SK-N-SH (cell line): ENCODE data around the gene SAMD4A. TPM values are rescaled to one million over a fixed set of nuclear protein-coding genes. Genes with fewer than 3 reads are reported as not detected.

Experiments used
- CTCF ChIA-PET: fragments of 300-600, 350-600 bp; formaldehyde crosslinking; extraction: SDS; loops from one replicate; lab custom pipeline; 2021; lab: Yijun Ruan, JAX
- POLR2A ChIA-PET: fragments of 350-600 bp; sonication (Branson Sonifier 250); formaldehyde crosslinking; extraction: SDS; loops from one replicate; lab custom pipeline; 2020; ENCODE audit warnings: antibody characterized with exemption, inconsistent platforms; lab: Yijun Ruan, JAX
- DNase-seq: peaks from one replicate; pipeline ENCODE4 v3.0.0; 2012
- H2AFZ ChIP-seq: fragments of 200-600 bp; sonication (generic); 2 replicates; pipeline ENCODE4 v1.8.1; 2016; ENCODE audit warnings: antibody characterized with exemption, mild to moderate bottlenecking, low read depth
- H3F3A ChIP-seq: fragments of 200-600 bp; sonication (generic); replicated peaks from 2 replicates; pipeline ENCODE3; 2016; ENCODE audit warnings: antibody characterized with exemption, mild to moderate bottlenecking; ENCODE audit not compliant: insufficient read depth
- H3K27ac ChIP-seq, 2 experiments: fragments of 200-500 bp in 1 of 2; fragments of 200-600 bp in 1 of 2; sonication (Bioruptor generic) in 1 of 2; sonication (generic), shearing (Covaris generic) in 1 of 2; 2 replicates each; pipeline versions ENCODE4 v1.5.1 to v1.6.1; 2014 to 2016; ENCODE audit warnings: low read depth in 2 of 2, inconsistent platforms in 1 of 2, low read length in 1 of 2, mild to moderate bottlenecking in 1 of 2, mixed read lengths in 1 of 2
- H3K27me3 ChIP-seq: fragments of 200-600 bp; sonication (generic), shearing (Covaris generic); 2 replicates; pipeline ENCODE4 v1.6.1; 2016; ENCODE audit warnings: mixed run types; ENCODE audit not compliant: insufficient read depth
- H3K36me3 ChIP-seq, 2 experiments: fragments of 200-500 bp in 1 of 2; fragments of 200-600 bp in 1 of 2; sonication (Bioruptor generic) in 1 of 2; sonication (generic) in 1 of 2; replicated peaks in 1 of 2; 2 replicates each; pipeline versions ENCODE3 to v1.5.1; 2014 to 2016; ENCODE audit warnings: low read length in 1 of 2, mild to moderate bottlenecking in 1 of 2; ENCODE audit not compliant: insufficient read depth in 2 of 2, control insufficient read depth in 1 of 2
- H3K4me1 ChIP-seq, 2 experiments: fragments of 200-500 bp in 1 of 2; fragments of 200-600 bp in 1 of 2; sonication (Bioruptor generic) in 1 of 2; sonication (generic), shearing (Covaris generic) in 1 of 2; 2 replicates each; pipeline versions ENCODE4 v1.5.1 to v1.6.1; 2014 to 2016; ENCODE audit warnings: low read depth in 1 of 2, low read length in 1 of 2, mixed run types in 1 of 2; ENCODE audit not compliant: insufficient read depth in 2 of 2, control insufficient read depth in 1 of 2
- H3K4me2 ChIP-seq: fragments of 200-600 bp; sonication (generic), shearing (Covaris generic); 2 replicates; pipeline ENCODE4 v1.6.1; 2017; ENCODE audit warnings: mixed run types
- H3K4me3 ChIP-seq, 2 experiments: fragments of 200-500 bp in 1 of 2; fragments of 200-600 bp in 1 of 2; sonication (Bioruptor generic) in 1 of 2; sonication (generic), shearing (Covaris generic) in 1 of 2; 2 replicates each; pipeline versions ENCODE4 v1.5.1 to v1.8.1; 2014 to 2016; ENCODE audit warnings: low read depth in 2 of 2, inconsistent platforms in 1 of 2, low read length in 1 of 2, mild to moderate bottlenecking in 1 of 2, mixed read lengths in 1 of 2, moderate library complexity in 1 of 2
- H3K79me2 ChIP-seq: fragments of 200-600 bp; sonication (generic); 2 replicates; pipeline ENCODE4 v1.8.1; 2017; ENCODE audit warnings: mild to moderate bottlenecking; ENCODE audit not compliant: insufficient read depth
- H3K9ac ChIP-seq: fragments of 200-600 bp; sonication (generic); 2 replicates; pipeline ENCODE4 v1.6.1; 2017; ENCODE audit warnings: mixed run types
- H3K9me2 ChIP-seq: fragments of 200-600 bp; sonication (generic); 2 replicates; pipeline ENCODE4 v1.6.1; 2017; ENCODE audit warnings: mixed run types
- H3K9me3 ChIP-seq: fragments of 200-600 bp; sonication (generic); 2 replicates; pipeline ENCODE4 v1.6.1; 2017; ENCODE audit warnings: mixed run types, mild to moderate bottlenecking, moderate library complexity
- H4K20me1 ChIP-seq: fragments of 200-600 bp; sonication (generic); 2 replicates; pipeline ENCODE4 v1.6.1; 2017; ENCODE audit warnings: mild to moderate bottlenecking, mixed run types; ENCODE audit not compliant: insufficient read depth
- EP300 ChIP-seq, 2 experiments: IDR thresholded peaks; 2 replicates each; pipeline versions ENCODE4 v1.4.0 to v1.6.1; 2012; ENCODE audit warnings: borderline replicate concordance in 1 of 2, low read depth in 1 of 2, low read length in 1 of 2
- EZH2phosphoT487 ChIP-seq: fragments of 200-600 bp; sonication (generic); IDR thresholded peaks from 2 replicates; pipeline ENCODE4 v1.6.1; 2017; ENCODE audit warnings: low read depth, mixed run types, mild to moderate bottlenecking, antibody characterized with exemption, moderate library complexity, borderline replicate concordance
- FOSL2 ChIP-seq: IDR thresholded peaks from 2 replicates; pipeline ENCODE4 v1.4.0; 2012; ENCODE audit warnings: low read depth, mild to moderate bottlenecking, moderate library complexity, borderline replicate concordance
- FOXJ3 ChIP-seq: sonication (generic); formaldehyde crosslinking; IDR thresholded peaks from 2 replicates; pipeline ENCODE4 v1.5.1; 2020; ENCODE audit warnings: mild to moderate bottlenecking, missing genetic modification reagents
- FOXM1 ChIP-seq: IDR thresholded peaks from 2 replicates; pipeline ENCODE4 v1.4.0; 2012; ENCODE audit warnings: low read depth, mild to moderate bottlenecking
- GABPA ChIP-seq: IDR thresholded peaks from 2 replicates; pipeline ENCODE4 v1.4.0; 2012; ENCODE audit warnings: low read depth, mild to moderate bottlenecking
- MEF2A ChIP-seq: IDR thresholded peaks from 2 replicates; pipeline ENCODE4 v1.4.0; 2012; ENCODE audit warnings: low read depth, borderline replicate concordance
- RXRA ChIP-seq: IDR thresholded peaks from 2 replicates; pipeline ENCODE4 v1.4.0; 2012; ENCODE audit warnings: low read depth, mild to moderate bottlenecking, borderline replicate concordance
- SMC3 ChIP-seq: IDR thresholded peaks from 2 replicates; pipeline ENCODE4 v1.6.1; 2012; ENCODE audit warnings: low read depth, low read length, improper control_type of control experiment
- TEAD4 ChIP-seq: IDR thresholded peaks from 2 replicates; pipeline ENCODE4 v1.4.0; 2012; ENCODE audit warnings: mild to moderate bottlenecking, borderline replicate concordance; ENCODE audit not compliant: insufficient read depth
- USF2 ChIP-seq: fragments of 150-350 bp; IDR thresholded peaks from 2 replicates; pipeline ENCODE4 v1.6.1; 2017; ENCODE audit warnings: antibody characterized with exemption, low read length, low read depth, borderline replicate concordance
- WGBS: methylation state at CpG from one replicate; pipeline ENCODE4 v1.1.6; 2017; ENCODE audit warnings: low lambda C conversion rate; 5-methylcytosine and 5-hydroxymethylcytosine counted together
- polyA plus RNA-seq, 3 experiments: library from polyadenylated mRNA; depleted of rRNA; stranded (reverse); fragments of >200 nt; gene quantifications; 2 replicates each; pipeline ENCODE4 v1.2.3, GENCODE V29; 2012
- TF ChIP-seq, protein P1 (sequence below): IDR thresholded peaks from 2 replicates; pipeline ENCODE4 v1.4.0; 2012; ENCODE audit warnings: low read depth

SAMD4A gene
- polyA plus RNA-seq, 1 of the 3 experiments (the other 2 are of a cell fraction), result 5.0 TPM

GRCh38 chr14:54669721-54670561 lies 103.0 kb downstream of the SAMD4A start (continued):
- no peak for TF ChIP-seq FOXM1
- 0 out of 2 replicates have a peak, but pooled peaks have one; percentile 37 for TF ChIP-seq RXRA
- TF ChIP-seq TEAD4, result peak; percentile 54; the same call in 1 of the 2 replicates
- TF ChIP-seq, protein P1, sequence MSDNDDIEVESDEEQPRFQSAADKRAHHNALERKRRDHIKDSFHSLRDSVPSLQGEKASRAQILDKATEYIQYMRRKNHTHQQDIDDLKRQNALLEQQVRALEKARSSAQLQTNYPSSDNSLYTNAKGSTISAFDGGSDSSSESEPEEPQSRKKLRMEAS, result peak; percentile 81
- TF ChIP-seq, all 33 proteins: peak for 12

- CTCF ChIA-PET, result interaction anchor here (1.0 to 1.2 kb wide), 2 partner anchors 20 to 30 kb away, joined by 3 read pairs; no protein-coding TSS in a partner anchor
- H3K27ac ChIP-seq, result no peak overlapping the region
- H3K4me2 ChIP-seq, result no peak overlapping the region
- WGBS, result 93% methylated on average over 3 of the region's 4 CpGs
- H3K36me3 ChIP-seq, result no peaks in the 10 kb centered on the region
- H3K9me3 ChIP-seq, result no peaks in the 10 kb centered on the region
- H4K20me1 ChIP-seq, result peaks cover 37% of the 10 kb centered on the region; the same call in 1 of the 2 replicates
- no peak overlapping the region for H3K9ac ChIP-seq
- TF ChIP-seq EP300 (IDR thresholded peaks at IDR 0.05; ENCODE audit: borderline replicate concordance in 1 of 2, low read depth in 1 of 2, low read length in 1 of 2) (no peak), USF2 (no peak), SMC3 (no peak), EZH2phosphoT487 (no peak)
- TF ChIP-seq, all 33 proteins: peak for 0
- H3F3A ChIP-seq, result peaks cover 17% of the 10 kb centered on the region
- peaks cover 97% of the 10 kb centered on the region for H3K79me2 ChIP-seq
- no peak overlapping the region for H2AFZ ChIP-seq
- H3K9me2 ChIP-seq, result no peaks in the 10 kb centered on the region
- no peak for DNase-seq
- no peaks in the 10 kb centered on the region for H3K27me3 ChIP-seq
- peaks cover 3 to 48% of the 10 kb centered on the region in 2 experiments; a peak in 2 of 4 replicates for H3K4me1 ChIP-seq
- no peak overlapping the region for H3K4me3 ChIP-seq
- POLR2A ChIA-PET, result interaction anchor here (0.7 kb wide), 1 partner anchor 93 kb away, joined by 3 read pairs; no protein-coding TSS in a partner anchor
Measured at GRCh38 chr14:54671537-54671936, 104.6 kb downstream of the SAMD4A start.

DNA sequence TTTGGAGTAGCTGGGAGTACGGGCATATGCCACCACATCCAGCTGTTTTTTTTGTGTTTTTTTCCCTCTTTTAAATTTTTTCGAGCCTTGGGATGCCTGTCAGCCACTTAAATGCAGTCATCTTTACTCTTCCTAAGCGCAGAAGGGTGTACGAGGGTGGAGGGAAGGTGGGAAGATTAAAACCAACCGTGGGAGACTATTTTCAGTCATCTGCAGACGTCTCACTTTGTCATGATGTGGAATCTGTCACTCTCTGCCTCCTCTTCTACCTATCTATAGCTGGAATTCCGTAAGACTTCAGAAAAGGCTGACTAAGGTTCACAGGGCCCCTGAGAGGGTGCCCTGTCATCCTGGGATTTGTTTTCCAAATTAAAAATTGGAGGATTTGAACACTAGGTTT lies 105.3 kb downstream of the SAMD4A start:
- no peaks in the 10 kb centered on the region for H3K9me3 ChIP-seq
- no peak overlapping the region for H3K4me2 ChIP-seq
- H3K4me3 ChIP-seq, result no peak overlapping the region
- CTCF ChIA-PET, result interaction anchor here (1.2 to 1.3 kb wide), 2 partner anchors 19 to 102 kb away, joined by 3 to 5 read pairs; no protein-coding TSS in a partner anchor
- H3F3A ChIP-seq, result peaks cover 24% of the 10 kb centered on the region
- H2AFZ ChIP-seq, result no peak overlapping the region
- no peak for TF ChIP-seq FOXM1
- no peak for TF ChIP-seq FOSL2
- TF ChIP-seq GABPA, result no peak
- no peak for TF ChIP-seq RXRA
- no peak for TF ChIP-seq MEF2A
- TF ChIP-seq FOXJ3 (CRISPR knock-in tag), result no peak
- no peaks in the 10 kb centered on the region for H3K36me3 ChIP-seq
- no peak for DNase-seq
- no peak overlapping the region for H3K9ac ChIP-seq
- peaks cover 37% of the 10 kb centered on the region; the same call in 1 of the 2 replicates for H4K20me1 ChIP-seq
- 80% methylated on average over 7 of the region's 7 CpGs for WGBS
- H3K79me2 ChIP-seq, result peaks cover 95% of the 10 kb centered on the region
- H3K27me3 ChIP-seq, result no peaks in the 10 kb centered on the region
- POLR2A ChIA-PET, result interaction anchor here (0.7 kb wide), 1 partner anchor 92 kb away, joined by 3 read pairs; no protein-coding TSS in a partner anchor
- no peaks in the 10 kb centered on the region for H3K9me2 ChIP-seq
- peaks cover 9 to 53% of the 10 kb centered on the region in 2 experiments; a peak in 2 of 4 replicates for H3K4me1 ChIP-seq
- H3K27ac ChIP-seq, result peak overlapping the region in 1 of 2 experiments; percentile 25; a peak in 1 of 4 replicates
